HepG2 (cell line): Measurements from ENCODE around the gene IZUMO2. TPM values are rescaled to one million over a fixed set of nuclear protein-coding genes. Genes with fewer than 3 reads are reported as not detected.

Experiments
- ATAC-seq: fragments of 200-7000 bp; cut with Tn5 transposase; 3 replicates; pipeline ENCODE4 v1.9.1; 2020; ENCODE audit warnings: mild to moderate bottlenecking, moderate library complexity
- BruUV-seq: library from RNA; stranded (reverse); fragments of 400-500 nt; replicated peaks from 2 replicates; lab custom pipeline; 2021; lab: Mats Ljungman, UMichigan
- CTCF ChIA-PET: fragments of 300-600 bp; formaldehyde crosslinking; extraction: SDS; loops from one replicate; lab custom pipeline; 2021; ENCODE audit warnings: low total read pairs, inconsistent platforms, low intra/inter-chr PET ratio; lab: Yijun Ruan, JAX
- POLR2A ChIA-PET: fragments of 350-600 bp; sonication (Branson Sonifier 250); formaldehyde crosslinking; loops from one replicate; lab custom pipeline; 2020; ENCODE audit warnings: antibody characterized with exemption, inconsistent platforms; lab: Yijun Ruan, JAX
- DNase-seq: peaks from one replicate; pipeline ENCODE4 v3.0.0-alpha.2; 2015; ENCODE audit warnings: low spot score
- FAIRE-seq: peaks from 3 replicates; lab custom pipeline; 2011; peaks lifted over from hg19 to GRCh38; lab: Jason Lieb, UNC
- H2AFZ ChIP-seq: one replicate; pipeline ENCODE4 v1.6.1; 2011; ENCODE audit warnings: low read length, inconsistent platforms
- H3K27ac ChIP-seq: fragments of 300-600 bp; 3 replicates; pipeline ENCODE4 v1.8.0; 2011; ENCODE audit warnings: mixed run types, mild to moderate bottlenecking, mixed read lengths, low read length, inconsistent platforms; ENCODE audit not compliant: insufficient read depth; ENCODE audit errors: extremely low read length
- H3K27me3 ChIP-seq, 2 experiments: fragments of 200-600 bp in 1 of 2; 2 replicates in 1 of 2; 3 replicates in 1 of 2; pipeline versions ENCODE4 v1.6.0 to v1.8.0; 2011; ENCODE audit warnings: low read length in 2 of 2, mild to moderate bottlenecking in 2 of 2, moderate library complexity in 2 of 2, inconsistent platforms in 1 of 2; ENCODE audit not compliant: insufficient read depth in 2 of 2, control insufficient read depth in 1 of 2
- H3K36me3 ChIP-seq, 2 experiments: fragments of 200-600 bp in 1 of 2; replicated peaks in 1 of 2; 2 replicates in 1 of 2; 3 replicates in 1 of 2; pipeline versions ENCODE4 v1.5.1 to v1.8.0; 2011; ENCODE audit warnings: low read length in 2 of 2, inconsistent platforms in 1 of 2; ENCODE audit not compliant: insufficient read depth in 2 of 2, control insufficient read depth in 1 of 2
- H3K4me1 ChIP-seq: 2 replicates; pipeline ENCODE4 v1.5.1; 2012; ENCODE audit warnings: low read length, inconsistent platforms; ENCODE audit not compliant: insufficient read depth
- H3K4me2 ChIP-seq: 2 replicates; pipeline ENCODE4 v1.6.0; 2011; ENCODE audit warnings: low read depth, low read length, inconsistent platforms
- H3K4me3 ChIP-seq, 3 experiments: fragments of 200-600 bp in 1 of 3; sonication (generic), shearing (Covaris generic) in 1 of 3; replicated peaks in 1 of 3; 2 replicates each; pipeline ENCODE4 v1.5.1; 2011 to 2016; ENCODE audit warnings: low read length in 3 of 3, inconsistent platforms in 2 of 3, low read depth in 2 of 3, mild to moderate bottlenecking in 2 of 3, control low read depth in 1 of 3, mixed read lengths in 1 of 3; ENCODE audit not compliant: insufficient read depth in 1 of 3
- H3K79me2 ChIP-seq: one replicate; pipeline ENCODE4 v1.6.1; 2011; ENCODE audit warnings: low read length, inconsistent platforms; ENCODE audit not compliant: insufficient read depth
- H3K9ac ChIP-seq: 2 replicates; pipeline ENCODE4 v1.6.0; 2011; ENCODE audit warnings: mild to moderate bottlenecking, low read depth, low read length, inconsistent platforms; ENCODE audit not compliant: insufficient read depth
- H3K9me3 ChIP-seq: 2 replicates; pipeline ENCODE4 v1.5.1; 2012; ENCODE audit warnings: mild to moderate bottlenecking, low read length
- H4K20me1 ChIP-seq: 2 replicates; pipeline ENCODE4 v1.6.0; 2011; ENCODE audit warnings: inconsistent platforms, mild to moderate bottlenecking, low read length, moderate library complexity; ENCODE audit not compliant: insufficient read depth
- CEBPB ChIP-seq: IDR thresholded peaks from 2 replicates; pipeline ENCODE4 v1.6.1; 2011; ENCODE audit warnings: low read depth, low read length, improper control_type of control experiment, borderline replicate concordance
- CEBPG ChIP-seq: IDR thresholded peaks from 2 replicates; pipeline ENCODE4 v1.6.1; 2016
- RXRA ChIP-seq: sonication (generic); formaldehyde crosslinking; IDR thresholded peaks from 2 replicates; pipeline ENCODE4 v1.5.1; 2020; ENCODE audit warnings: missing genetic modification reagents
- THYN1 ChIP-seq: sonication (generic); formaldehyde crosslinking; IDR thresholded peaks from 2 replicates; pipeline ENCODE4 v1.8.1; 2023; ENCODE audit warnings: low read depth, mild to moderate bottlenecking, moderate library complexity, missing genetic modification reagents, borderline replicate concordance
- ZNF468 ChIP-seq: sonication (generic); formaldehyde crosslinking; IDR thresholded peaks from 2 replicates; pipeline ENCODE4 v1.8.0; 2022; ENCODE audit warnings: mild to moderate bottlenecking, moderate library complexity, missing genetic modification reagents
- ZNF792 ChIP-seq: IDR thresholded peaks from 2 replicates; pipeline ENCODE4 v1.6.1; 2016
- WGBS: methylation state at CpG from one replicate; pipeline ENCODE4 v1.1.6; 2017; ENCODE audit warnings: low lambda C conversion rate; 5-methylcytosine and 5-hydroxymethylcytosine counted together
- in situ Hi-C: cut with HindIII; loops from 2 replicates; pipeline ENCODE4 v1.10.0; 2017; ENCODE audit warnings: low pct_unique_long_range_greater_than_20kb; ENCODE audit not compliant: extremely low pct_ligation_motif_present
- intact Hi-C: fragments of 100-400 bp; cut with micrococcal nuclease; formaldehyde crosslinking; loops from one replicate; pipeline ENCODE4 v1.10.0; 2022; ENCODE audit not compliant: unreplicated experiment
- polyA plus RNA-seq, 8 experiments: library from polyadenylated mRNA; depleted of rRNA in 3 of 8; stranded (reverse) in 7 of 8; unstranded in 1 of 8; fragments of >200 nt; fragmentation: Illumina TruSeq in 4 of 8; extraction: Trizol in 4 of 8; gene quantifications; 2 replicates each; pipeline versions ENCODE4 v1.2.1 to v1.2.3, GENCODE V29; 2011 to 2016; ENCODE audit warnings: low read depth in 4 of 8, missing spikeins in 1 of 8, mixed read lengths in 1 of 8; ENCODE audit not compliant: insufficient read depth in 1 of 8
- total RNA-seq, 5 experiments: library from RNA; depleted of rRNA; stranded (reverse); fragments of >200 nt; fragmentation: Illumina TruSeq; extraction: Trizol; gene quantifications; 2 replicates each; pipeline ENCODE4 v1.2.3, GENCODE V29; 2016; ENCODE audit warnings: low read depth in 1 of 5
- TF ChIP-seq, protein P1 (sequence below): sonication (generic); formaldehyde crosslinking; conservative IDR thresholded peaks from 2 replicates; pipeline ENCODE4 v1.8.1; 2023; ENCODE audit warnings: missing genetic modification reagents

The IZUMO2 gene
- total and polyA plus RNA-seq, 2 of the 13 experiments (the other 11 are each of a cell fraction or from before 2014, with no cell fraction given): not detected

GRCh38 chr19:50184196-50184595, 21.1 kb upstream of the IZUMO2 start:
- ATAC-seq: no peak
- POLR2A ChIA-PET: no interaction called here
- no peak overlapping the region for H3K27ac ChIP-seq
- H3K36me3 ChIP-seq: no peaks in the 10 kb centered on the region
- BruUV-seq: no TSS peak
- no peak overlapping the region for H3K9ac ChIP-seq
- CTCF ChIA-PET: no interaction called here
- 0% methylated on average over 1 of the region's 1 CpG for WGBS
- peaks cover 2 to 9% of the 10 kb centered on the region in 2 experiments; a peak in 1 of 5 replicates for H3K27me3 ChIP-seq
- in situ Hi-C loops (no loop called here), intact Hi-C loops (no loop called here)
- no peaks in the 10 kb centered on the region for H3K9me3 ChIP-seq
- TF ChIP-seq, protein P1, sequence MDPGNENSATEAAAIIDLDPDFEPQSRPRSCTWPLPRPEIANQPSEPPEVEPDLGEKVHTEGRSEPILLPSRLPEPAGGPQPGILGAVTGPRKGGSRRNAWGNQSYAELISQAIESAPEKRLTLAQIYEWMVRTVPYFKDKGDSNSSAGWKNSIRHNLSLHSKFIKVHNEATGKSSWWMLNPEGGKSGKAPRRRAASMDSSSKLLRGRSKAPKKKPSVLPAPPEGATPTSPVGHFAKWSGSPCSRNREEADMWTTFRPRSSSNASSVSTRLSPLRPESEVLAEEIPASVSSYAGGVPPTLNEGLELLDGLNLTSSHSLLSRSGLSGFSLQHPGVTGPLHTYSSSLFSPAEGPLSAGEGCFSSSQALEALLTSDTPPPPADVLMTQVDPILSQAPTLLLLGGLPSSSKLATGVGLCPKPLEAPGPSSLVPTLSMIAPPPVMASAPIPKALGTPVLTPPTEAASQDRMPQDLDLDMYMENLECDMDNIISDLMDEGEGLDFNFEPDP: no peak
- no peak for TF ChIP-seq RXRA
- no peaks in the 10 kb centered on the region for H3K4me1 ChIP-seq
- no peak for FAIRE-seq
- H2AFZ ChIP-seq: no peak overlapping the region
- no peak overlapping the region for H3K4me3 ChIP-seq
- no peaks in the 10 kb centered on the region for H3K79me2 ChIP-seq
- no peaks in the 10 kb centered on the region for H4K20me1 ChIP-seq
- H3K4me2 ChIP-seq: no peak overlapping the region
- DNase-seq: no peak

DNA sequence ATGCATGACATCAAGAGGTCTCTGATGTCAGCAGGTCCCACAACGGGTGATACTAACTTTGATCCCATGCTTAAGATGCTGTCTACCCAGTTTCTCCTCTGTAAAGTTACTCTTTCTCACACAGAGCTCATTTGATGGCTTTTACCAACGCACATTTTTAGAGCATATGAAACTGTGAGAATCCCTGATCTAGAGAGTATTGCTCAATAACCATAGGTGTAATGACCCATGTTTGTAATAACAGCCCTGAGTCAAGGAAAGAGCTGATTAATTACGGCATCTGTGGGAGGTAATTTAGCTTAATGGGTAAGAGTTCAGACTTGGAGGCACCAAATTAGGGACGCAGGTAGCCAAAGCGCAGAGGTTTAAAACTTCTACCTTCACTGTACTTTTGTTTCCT, 18.0 kb upstream of the IZUMO2 start:
- Histone ChIP-seq H3K4me3 (no peak overlapping the region), H3K9ac (no peak overlapping the region), H3K27ac (no peak overlapping the region), H3K4me1 (no peaks in the 10 kb centered on the region), H3K9me3 (no peaks in the 10 kb centered on the region), H3K36me3 (no peaks in the 10 kb centered on the region), H2AFZ (no peak overlapping the region), H3K27me3 (peaks cover 0 to 2% of the 10 kb centered on the region in 2 experiments; a peak in 1 of 5 replicates), H3K79me2 (no peaks in the 10 kb centered on the region), H3K4me2 (no peak overlapping the region), H4K20me1 (no peaks in the 10 kb centered on the region)
- 22% methylated on average over 5 of the region's 5 CpGs for WGBS
- 0 out of 2 replicates have a peak, but pooled peaks have one; percentile 8 for TF ChIP-seq CEBPG (CRISPR knock-in tag)
- no peak for TF ChIP-seq THYN1 (CRISPR knock-in tag)
- no peak for TF ChIP-seq ZNF468 (CRISPR knock-in tag)
- TF ChIP-seq CEBPB: peak; percentile 74
- no peak for TF ChIP-seq ZNF792 (CRISPR knock-in tag)
- intact Hi-C loops (no loop called here), in situ Hi-C loops (no loop called here)
- POLR2A ChIA-PET: no interaction called here
- no peak for ATAC-seq
- no TSS peak for BruUV-seq
- CTCF ChIA-PET: no interaction called here
- FAIRE-seq: no peak
- DNase-seq: no peak
